Skeletal muscle satellite cell (primary cell): ENCODE measurements around the gene G3BP1.

Experiments
- H3K27me3 ChIP-seq: 2 replicates; pipeline ENCODE4 v1.7.0; 2013; ENCODE audit warnings: low read length; ENCODE audit not compliant: control insufficient read depth, insufficient read depth
- H3K36me3 ChIP-seq: 2 replicates; pipeline ENCODE4 v1.7.0; 2013; ENCODE audit warnings: mild to moderate bottlenecking, control low read depth, low read length; ENCODE audit not compliant: insufficient read depth
- H3K4me1 ChIP-seq: 2 replicates; pipeline ENCODE4 v1.7.0; 2013; ENCODE audit warnings: low read length; ENCODE audit not compliant: control insufficient read depth, insufficient read depth
- H3K4me2 ChIP-seq: 2 replicates; pipeline ENCODE4 v1.7.0; 2013; ENCODE audit warnings: mild to moderate bottlenecking, low read length
- H3K4me3 ChIP-seq: 2 replicates; pipeline ENCODE4 v1.7.0; 2013; ENCODE audit warnings: low read length
- H3K9ac ChIP-seq: 2 replicates; pipeline ENCODE4 v1.7.0; 2013; ENCODE audit warnings: mild to moderate bottlenecking, low read depth, low read length, moderate library complexity
- H3K9me3 ChIP-seq: replicated peaks from 2 replicates; pipeline ENCODE4 v1.7.0; 2013; ENCODE audit warnings: mild to moderate bottlenecking, control low read depth, low read length

Gene G3BP1

DNA sequence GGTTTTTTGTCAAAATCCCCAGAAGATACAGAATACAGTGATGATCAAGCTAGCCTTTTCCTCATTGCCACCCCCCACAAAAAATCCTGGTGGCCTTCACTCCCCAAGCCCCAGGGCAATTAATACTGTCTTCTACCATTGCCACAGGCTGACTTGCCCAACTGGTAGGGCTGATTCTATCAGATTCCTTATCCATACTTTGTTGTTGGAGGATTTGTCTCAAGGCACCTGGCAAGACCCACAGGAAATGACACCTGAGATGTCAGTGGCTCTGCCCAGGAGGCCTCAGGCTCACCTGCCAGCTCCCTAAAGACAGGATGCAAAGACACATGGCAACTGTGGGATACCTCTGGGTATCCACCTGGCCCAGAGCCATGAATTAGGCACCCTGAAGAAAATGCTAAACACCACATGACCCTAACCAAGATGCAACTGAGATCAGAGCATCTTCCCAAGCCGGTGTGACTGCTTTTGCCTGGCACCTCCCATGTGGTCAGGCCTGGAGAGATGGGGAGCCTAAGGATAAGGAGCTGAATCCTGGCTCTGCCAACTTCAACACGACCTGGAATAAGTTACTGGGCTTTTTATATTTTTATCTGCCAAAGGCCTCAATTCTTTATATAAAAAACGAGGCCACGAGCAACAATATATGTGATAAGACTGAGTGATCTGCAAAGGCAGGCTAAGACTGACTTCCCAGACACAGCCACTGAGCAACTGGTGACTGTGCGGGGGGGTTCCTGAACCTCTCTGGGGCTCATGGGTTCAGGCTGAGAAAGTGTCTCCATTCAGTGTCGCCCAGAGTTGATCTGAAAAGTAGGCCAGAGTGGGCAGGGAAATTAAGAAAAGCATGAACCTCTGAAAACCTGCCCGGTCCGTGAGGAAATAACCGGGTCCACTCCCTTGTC lies 14.3 kb upstream of the G3BP1 start:
- Histone ChIP-seq H3K36me3 (peaks cover 8% of the 10 kb centered on the region), H3K9ac (peak overlapping the region; percentile 94), H3K4me3 (peak overlapping the region; percentile 87), H3K9me3 (no peaks in the 10 kb centered on the region), H3K4me1 (peaks cover 18% of the 10 kb centered on the region), H3K4me2 (peak overlapping the region; percentile 95), H3K27me3 (no peaks in the 10 kb centered on the region)

DNA sequence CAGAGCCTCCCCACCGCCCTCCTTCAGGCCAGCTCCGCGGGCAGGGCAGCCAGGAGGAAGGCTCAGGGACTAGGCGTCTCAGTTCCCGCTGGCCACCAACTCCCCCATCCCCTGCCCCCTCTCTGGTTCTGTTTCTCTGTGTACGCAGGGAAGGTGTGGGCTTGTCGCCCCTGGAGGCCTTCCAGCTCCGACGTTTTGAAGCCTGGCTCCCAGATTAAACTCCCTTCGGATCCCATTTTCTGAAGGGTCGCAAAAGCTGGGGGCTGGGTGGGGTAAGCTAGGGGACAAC lies 13.7 kb upstream of the G3BP1 start:
- Histone ChIP-seq H3K4me3 (peak overlapping the region; percentile 87), H3K36me3 (peaks cover 4% of the 10 kb centered on the region), H3K4me2 (peak overlapping the region; percentile 95), H3K4me1 (peaks cover 18% of the 10 kb centered on the region), H3K9me3 (no peaks in the 10 kb centered on the region), H3K27me3 (no peaks in the 10 kb centered on the region), H3K9ac (peak overlapping the region; percentile 94)

DNA sequence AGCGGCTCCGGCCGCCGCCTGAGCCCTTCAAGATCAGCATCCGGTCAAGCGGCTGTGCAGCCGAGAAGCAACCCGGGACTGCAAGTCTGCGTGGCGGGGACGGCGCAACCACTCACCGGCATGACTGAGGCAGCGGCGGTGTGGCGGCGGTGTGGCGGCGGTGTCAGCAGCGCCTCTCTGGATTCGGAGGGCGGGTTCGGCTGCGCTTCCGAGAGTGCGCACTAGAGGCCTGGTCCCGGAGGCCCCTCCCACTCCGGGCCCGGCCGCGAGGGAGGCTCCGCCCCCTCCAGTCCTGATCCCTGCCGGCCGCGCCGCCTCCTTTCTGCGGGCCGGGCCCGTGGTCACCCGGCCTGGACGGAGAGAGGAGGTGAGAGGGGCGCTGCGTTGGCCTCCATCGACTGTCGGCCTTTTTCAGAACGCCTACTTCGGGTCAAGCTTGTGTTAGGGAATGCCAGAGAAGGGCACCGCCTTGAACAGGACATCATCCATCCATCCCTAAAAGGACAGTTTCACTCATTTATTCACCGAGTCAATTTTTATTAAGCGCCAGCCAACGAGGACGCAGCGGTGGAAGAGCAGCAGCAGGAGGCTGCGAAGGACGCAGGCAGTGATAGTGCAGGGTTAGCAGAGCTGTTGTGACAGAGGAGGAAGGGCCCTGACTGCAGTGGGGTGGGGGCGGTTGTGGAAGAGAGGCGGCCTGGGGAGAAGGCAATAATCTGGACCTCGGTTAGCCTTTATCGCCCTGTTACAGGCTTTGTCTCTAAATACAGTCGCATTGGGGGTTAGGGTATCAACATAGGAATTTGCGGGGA lies 13.1 kb upstream of the G3BP1 start, which contains the start of gene ATOX1:
ATOX1 (minus strand) TSS at position 202 of the 812 bp plus-strand sequence; CDS start at position 122, 80 bp downstream.
- Histone ChIP-seq H3K4me3 (peak within 1 kb of the TSS; percentile 87), H3K9ac (peak within 1 kb of the TSS; percentile 94)

DNA sequence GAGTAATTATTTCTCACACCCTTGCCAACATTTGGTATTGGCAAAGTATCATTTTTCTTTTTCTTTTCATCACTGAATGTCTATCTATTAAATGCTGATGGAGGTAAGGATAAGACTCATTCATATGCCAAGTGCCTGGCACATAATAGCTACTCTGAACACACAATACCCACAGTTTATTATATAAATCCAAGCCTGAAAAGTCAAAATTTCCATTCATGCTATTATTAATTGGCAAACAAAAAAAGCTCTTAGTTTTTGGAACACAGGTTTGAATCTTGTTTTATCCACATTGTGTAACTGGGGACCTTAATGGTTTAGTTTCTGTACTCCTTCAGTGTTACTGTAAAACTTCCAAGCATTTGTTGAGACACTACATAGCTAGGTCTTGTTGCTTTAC lies 7.0 kb upstream of the G3BP1 start:
- Histone ChIP-seq H3K4me2 (no peak overlapping the region), H3K27me3 (no peaks in the 10 kb centered on the region), H3K4me3 (no peak overlapping the region), H3K9me3 (no peaks in the 10 kb centered on the region), H3K9ac (no peak overlapping the region), H3K4me1 (no peaks in the 10 kb centered on the region), H3K36me3 (no peaks in the 10 kb centered on the region)

More for the DNA sequence above, 13.1 kb upstream of the G3BP1 start, which contains the start of gene ATOX1:
- Histone ChIP-seq H3K27me3 (no peaks in the 10 kb centered on the region), H3K4me1 (peaks cover 18% of the 10 kb centered on the region), H3K9me3 (no peaks in the 10 kb centered on the region), H3K36me3 (peaks cover 1% of the 10 kb centered on the region), H3K4me2 (peak within 1 kb of the TSS; percentile 95)

DNA sequence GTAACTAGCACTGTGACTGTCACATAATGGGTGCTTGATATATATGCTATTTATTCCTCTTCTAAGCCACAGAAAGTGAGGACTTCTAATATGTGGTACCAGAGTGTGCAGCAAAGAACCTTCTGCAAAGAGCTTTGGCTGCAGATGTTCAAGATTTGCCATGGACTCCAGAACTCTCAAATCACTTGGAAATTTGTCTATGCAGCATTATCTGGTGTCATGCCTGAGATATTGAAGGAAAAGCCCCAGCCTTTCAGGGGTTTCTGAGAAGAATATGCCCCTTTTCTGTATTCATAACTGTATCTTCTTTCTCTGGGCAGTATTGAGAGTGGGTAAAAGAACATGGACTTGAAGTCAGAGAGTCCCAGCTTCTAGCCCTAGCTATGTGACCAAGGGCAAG lies 4.8 kb upstream of the G3BP1 start:
- H3K4me3 ChIP-seq = no peak overlapping the region
- H3K36me3 ChIP-seq = no peaks in the 10 kb centered on the region
- H3K9me3 ChIP-seq = no peaks in the 10 kb centered on the region
- H3K4me1 ChIP-seq = peaks cover 14% of the 10 kb centered on the region
- H3K9ac ChIP-seq = no peak overlapping the region
- H3K27me3 ChIP-seq = no peaks in the 10 kb centered on the region
- H3K4me2 ChIP-seq = no peak overlapping the region

DNA sequence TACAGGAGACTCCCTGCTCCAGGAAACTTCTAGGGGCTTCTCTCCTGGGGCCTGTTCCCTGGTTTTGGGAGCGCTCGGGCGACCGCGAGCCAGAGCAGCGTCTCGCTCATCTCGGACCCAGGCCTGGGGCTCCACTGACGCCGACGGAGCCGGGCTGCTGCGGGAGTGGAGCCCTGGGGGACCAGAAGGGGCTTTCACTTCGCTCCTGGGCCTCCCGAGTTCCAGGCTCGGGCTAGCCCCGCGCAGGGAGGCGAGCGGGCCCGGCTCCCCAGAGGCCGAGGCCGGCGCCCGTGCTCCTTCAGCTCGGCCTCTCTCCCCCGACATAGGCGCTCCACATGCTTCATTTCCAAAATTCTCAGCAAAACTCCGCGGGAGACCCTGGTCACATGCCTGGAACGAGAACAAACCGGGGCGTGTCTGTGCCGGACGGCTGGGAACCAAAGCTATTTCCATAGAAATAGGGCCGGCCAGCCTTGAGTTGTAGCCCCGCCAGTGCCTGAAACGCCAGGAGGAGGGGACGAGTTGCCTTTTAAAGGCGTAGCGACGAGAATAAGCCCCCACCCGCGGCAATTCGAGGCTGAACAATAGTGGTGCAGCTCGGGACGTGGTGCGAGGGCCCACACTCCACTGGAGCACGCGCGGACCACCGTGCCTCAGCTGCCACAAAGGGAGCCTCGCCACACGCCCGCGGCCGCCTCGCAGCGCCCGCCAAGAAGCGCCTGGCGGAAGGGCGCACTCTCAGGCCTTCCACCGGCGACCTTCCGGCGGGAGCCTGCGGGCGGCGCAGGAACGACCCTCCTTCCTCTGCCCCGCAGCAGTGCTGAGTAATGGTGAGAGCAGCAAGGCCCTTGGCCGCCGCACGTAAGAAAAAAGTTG lies 1.1 kb upstream of the G3BP1 start:
- Histone ChIP-seq H3K4me3 (peak overlapping the region; percentile 69), H3K9me3 (no peaks in the 10 kb centered on the region), H3K27me3 (no peaks in the 10 kb centered on the region)

DNA sequence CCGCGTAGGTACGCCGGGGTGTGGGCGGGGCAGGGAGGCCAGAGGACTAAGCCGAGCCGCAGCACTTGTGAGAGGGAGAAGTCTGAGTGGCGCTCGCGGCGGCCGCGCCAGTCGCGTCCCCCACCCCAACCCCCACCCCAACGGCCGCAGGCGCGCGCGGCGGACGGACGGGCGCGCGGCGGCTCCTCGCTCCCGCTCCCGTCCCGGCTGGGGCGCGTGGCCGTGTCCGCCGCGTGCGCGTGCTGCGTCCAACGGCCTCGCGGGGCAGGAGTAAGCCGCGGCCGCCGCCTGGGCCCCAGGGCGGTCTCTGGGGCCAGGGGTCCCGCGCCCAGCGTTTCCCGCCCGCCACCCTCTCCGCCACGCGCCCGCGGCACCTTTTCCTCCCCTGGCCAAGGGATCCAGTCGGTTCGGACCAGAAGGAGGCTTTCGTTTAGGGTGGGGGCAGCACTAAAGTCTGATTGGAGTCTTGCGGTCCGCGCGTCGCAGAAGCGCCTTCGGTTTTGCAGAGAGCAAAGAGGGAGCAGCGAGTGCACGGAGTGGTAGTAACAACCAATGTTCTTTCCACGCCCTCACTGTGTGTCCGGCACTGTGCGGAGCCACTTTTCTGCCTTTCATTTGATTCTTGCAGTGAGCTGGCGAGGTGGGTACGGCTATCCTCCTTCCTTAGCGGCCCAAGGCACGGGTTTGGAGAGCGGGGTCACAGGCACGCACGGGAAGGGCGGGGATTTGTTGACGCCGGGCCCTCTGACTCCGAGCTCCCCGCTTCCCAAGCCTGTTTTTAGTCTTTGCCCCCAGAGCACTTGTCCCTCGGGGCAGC lies 483 bp downstream of the G3BP1 start:
- Histone ChIP-seq H3K36me3 (peaks cover 5% of the 10 kb centered on the region), H3K27me3 (no peaks in the 10 kb centered on the region), H3K9me3 (no peaks in the 10 kb centered on the region), H3K9ac (peak overlapping the region; percentile 92), H3K4me3 (peak overlapping the region; percentile 93), H3K4me1 (peaks cover 36% of the 10 kb centered on the region), H3K4me2 (peak overlapping the region; percentile 90)

More for the DNA sequence above, 1.1 kb upstream of the G3BP1 start:
- Histone ChIP-seq H3K36me3 (no peaks in the 10 kb centered on the region), H3K4me2 (peak overlapping the region; percentile 98), H3K9ac (peak overlapping the region; percentile 92), H3K4me1 (peaks cover 24% of the 10 kb centered on the region)

DNA sequence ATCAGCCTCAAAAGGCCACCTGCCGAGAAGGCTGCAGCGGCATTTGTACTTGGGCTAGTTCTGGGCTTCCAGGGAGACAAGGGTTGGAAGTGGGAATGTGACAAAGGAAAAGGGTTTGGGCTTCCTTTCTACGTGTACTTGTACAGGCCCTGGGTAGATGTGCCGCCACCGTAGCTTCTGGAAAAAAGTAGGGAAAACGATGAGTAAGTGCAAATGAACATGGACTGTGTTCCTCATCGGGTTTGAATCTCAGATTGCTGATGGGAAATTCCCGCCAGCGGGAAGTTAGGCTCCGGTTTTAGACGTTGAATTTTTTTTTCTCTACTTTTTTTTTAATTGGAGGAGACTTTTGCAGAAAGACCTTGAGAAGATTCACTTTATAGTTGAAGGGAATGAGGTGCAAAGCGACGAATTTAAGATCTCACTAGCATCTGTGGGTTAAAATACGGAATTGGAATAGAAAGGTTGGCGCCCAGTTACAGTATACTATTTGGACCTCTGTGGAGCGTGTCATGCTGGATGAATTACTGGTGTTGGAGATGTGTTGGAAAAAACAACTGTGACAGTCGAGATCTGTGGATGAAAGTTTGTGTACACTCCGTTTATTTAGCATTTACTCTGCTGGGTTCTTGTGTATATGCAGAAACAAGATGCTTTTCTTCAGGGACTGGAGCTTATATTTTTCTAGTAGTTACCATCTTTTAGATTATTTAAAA lies 1.2 kb downstream of the G3BP1 start:
- Histone ChIP-seq H3K9me3 (no peaks in the 10 kb centered on the region), H3K4me3 (peak overlapping the region; percentile 93), H3K27me3 (no peaks in the 10 kb centered on the region), H3K4me1 (peaks cover 40% of the 10 kb centered on the region), H3K9ac (peak overlapping the region; percentile 92), H3K4me2 (peak overlapping the region; percentile 90), H3K36me3 (peaks cover 13% of the 10 kb centered on the region)

DNA sequence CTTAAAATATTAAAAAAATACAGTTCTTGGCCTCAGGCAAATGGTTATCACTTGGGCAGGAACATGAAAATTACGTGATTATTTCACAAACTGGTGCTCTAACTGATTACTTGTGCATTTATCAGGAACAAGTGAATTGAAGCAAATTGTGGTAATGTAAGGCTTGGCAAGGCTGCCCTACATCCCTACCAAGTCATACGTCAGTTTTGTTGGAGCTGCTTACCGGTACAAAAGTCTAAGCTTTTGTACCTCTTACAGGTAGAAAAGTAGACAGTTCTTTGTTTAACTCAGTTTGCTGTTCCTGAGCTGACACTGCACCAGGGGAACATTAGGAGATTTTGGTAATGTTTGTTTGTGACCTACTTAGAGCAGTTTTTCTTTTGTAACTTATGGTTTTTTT lies 2.2 kb downstream of the G3BP1 start:
- H3K9me3 ChIP-seq = no peaks in the 10 kb centered on the region
- peaks cover 17% of the 10 kb centered on the region for H3K36me3 ChIP-seq
- peak overlapping the region; percentile 93 for H3K4me3 ChIP-seq
- H3K4me1 ChIP-seq = peaks cover 40% of the 10 kb centered on the region
- peak overlapping the region; percentile 92 for H3K9ac ChIP-seq
- no peaks in the 10 kb centered on the region for H3K27me3 ChIP-seq
- H3K4me2 ChIP-seq = peak overlapping the region; percentile 90

DNA sequence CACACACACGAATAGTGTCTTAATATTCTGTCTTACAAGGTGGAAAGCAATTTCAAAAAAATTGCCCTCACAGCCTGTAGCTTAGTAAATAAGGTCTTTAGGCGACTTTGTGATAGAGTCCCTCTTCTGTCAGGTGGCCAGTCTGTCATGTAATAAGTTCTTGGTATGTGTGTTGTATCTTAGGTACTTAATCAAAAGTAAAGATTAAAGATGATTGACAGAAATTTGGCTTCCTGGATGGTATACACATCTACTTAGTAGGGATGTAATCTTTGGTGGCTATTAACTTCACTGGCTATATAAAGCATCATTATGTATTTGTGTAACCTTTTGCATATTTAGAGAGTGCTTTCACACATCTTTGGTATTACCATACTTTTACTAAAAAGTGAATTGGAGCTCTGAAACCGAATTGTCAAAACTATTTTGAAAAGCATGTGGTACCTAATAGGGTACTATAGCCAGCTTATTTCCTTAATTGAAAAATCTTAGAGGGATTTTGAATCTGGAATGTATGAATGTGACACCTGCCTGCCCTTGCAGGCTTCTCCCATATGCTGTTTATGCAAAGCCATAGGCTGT lies 3.4 kb downstream of the G3BP1 start:
- Histone ChIP-seq H3K4me3 (peak overlapping the region; percentile 93), H3K4me2 (peak overlapping the region; percentile 90), H3K4me1 (peaks cover 37% of the 10 kb centered on the region), H3K36me3 (peaks cover 18% of the 10 kb centered on the region), H3K9me3 (no peaks in the 10 kb centered on the region), H3K9ac (peak overlapping the region; percentile 92), H3K27me3 (no peaks in the 10 kb centered on the region)
